Hematopoietic multipotent progenitor cell (in vitro differentiated cells): ENCODE results near the gene CHTF18. TPM values are rescaled to one million over a fixed set of nuclear protein-coding genes. Genes with fewer than 3 reads are reported as not detected.
"Not testable (repeated sequence)": the region's sequence is repeated elsewhere in the genome, so short reads cannot be mapped to it uniquely, and the experiment has no call there.

ENCODE experiments used
- DNase-seq, 3 donors: peaks; one replicate each; pipeline ENCODE4 v3.0.0-alpha.2; 2011 to 2015; ENCODE audit warnings: low read depth in 2 of 3, low spot score in 2 of 3
- total RNA-seq: library from RNA; depleted of rRNA; stranded (reverse); fragments of >200 nt; gene quantifications from one replicate; pipeline ENCODE4 v1.2.3, GENCODE V29; 2012

CHTF18 gene
- total RNA-seq, 1 donor: 25.3 TPM

DNA sequence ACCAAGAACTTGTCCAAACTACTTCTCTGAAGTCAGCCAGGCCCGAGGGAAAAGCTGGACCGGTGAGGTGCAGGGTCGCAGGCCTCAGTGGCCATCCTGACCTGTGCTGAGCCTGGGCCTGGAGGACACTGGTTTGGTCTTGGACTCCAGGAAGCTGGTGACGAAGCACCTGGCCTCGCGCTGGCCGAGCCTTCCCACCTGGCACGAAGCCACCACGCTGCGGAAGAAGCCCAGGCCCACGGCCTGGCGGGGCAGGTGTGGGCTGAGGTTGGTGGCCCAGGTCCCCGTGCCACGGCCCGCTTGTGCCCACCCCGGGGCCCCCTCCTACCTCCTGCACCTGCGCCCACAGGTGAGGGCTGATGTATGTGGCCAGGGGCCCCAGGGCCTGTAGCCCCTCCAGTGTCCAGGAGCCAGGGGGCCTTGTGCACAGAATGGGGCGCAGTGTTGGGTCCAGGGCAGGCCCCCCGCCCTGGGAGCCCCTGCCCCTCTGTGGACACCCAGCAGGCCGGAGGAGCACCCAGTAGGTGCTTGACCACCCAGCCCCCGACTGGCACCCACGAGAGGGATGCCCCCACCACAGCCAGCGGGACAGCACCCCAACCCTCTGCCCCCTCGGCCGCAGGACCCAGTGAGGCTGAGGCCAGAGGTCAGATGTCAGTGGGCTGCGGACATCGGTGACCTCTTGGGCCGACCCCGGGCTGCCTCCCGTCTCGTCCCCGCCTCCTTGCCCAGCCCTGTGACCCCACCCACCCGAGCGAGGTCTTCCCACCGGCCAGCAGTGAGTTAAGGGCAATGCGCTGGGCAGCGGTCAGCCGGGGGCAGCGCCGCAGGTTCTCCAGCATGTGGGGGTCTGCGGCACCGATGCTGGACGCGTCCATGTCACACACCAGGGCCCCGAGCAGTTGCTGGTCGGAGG lies 14.1 kb upstream of the CHTF18 start:
- DNase-seq: no peak

DNA sequence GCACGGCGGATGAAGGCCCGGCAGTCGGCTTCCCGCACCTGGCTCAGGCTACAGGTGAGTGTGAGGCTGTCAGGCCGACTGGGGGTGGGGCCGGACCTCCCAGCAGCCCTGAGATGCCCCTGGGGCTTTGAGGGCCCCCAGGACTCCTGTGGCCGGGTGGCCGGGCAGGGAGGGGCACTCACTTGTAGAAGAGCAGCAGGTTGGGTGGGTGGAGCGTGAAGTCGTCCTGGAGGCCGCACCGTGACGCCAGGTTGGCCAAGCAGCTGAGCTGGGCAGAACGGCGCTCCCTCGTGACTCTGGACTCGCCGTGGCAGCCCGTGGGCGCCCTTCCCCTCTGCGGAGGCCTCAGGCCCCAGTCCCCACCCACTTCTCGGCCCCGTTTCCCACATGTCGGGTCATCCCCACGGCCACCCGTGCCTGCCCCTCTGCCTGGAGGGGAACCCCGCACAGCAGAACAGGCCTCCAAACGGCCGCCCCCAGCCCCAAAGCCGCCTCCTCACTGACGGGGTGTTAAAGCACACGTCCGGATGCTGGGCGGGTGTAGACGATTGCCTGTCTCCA lies 13.1 kb upstream of the CHTF18 start:
- no peak for DNase-seq

DNA sequence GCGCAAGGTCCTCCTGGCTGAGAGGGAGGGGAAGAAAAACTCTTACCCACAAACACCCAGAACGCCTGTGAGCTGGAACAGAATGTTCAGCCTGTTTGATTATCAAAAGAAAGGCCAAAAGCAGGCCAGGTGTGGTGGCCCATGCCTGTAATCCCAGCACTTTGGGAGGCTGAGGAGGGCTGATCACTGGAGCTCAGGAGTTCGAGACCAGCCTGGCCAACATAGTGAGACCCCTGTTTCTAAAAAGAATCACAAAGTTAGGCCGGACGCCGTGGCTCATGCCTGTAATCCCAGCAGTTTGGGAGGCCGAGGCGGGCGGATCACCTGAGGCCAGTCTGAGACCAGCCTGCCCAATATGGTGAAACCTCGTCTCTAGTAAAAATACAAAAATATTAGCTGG lies 12.1 kb upstream of the CHTF18 start:
- not testable (repeated sequence) for DNase-seq

DNA sequence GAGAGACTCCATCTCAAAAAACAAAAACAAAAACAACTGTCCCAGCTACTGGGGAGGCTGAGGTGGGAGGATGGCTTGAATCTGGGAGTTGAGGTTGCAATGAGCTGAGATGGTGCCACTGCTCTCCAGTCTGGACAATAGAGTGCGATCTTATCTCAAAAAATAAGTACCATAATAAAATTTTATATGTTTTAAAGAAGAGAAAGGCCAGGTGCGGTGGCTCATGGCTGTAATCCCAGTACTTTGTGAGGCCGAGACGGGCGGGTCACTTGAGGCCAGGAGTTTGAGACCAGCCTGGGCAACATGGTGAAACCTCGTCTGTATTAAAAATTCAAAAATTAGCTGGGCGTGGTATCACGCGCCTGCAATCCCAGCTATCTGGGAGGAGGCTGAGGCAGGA lies 11.6 kb upstream of the CHTF18 start:
- DNase-seq: no peak

DNA sequence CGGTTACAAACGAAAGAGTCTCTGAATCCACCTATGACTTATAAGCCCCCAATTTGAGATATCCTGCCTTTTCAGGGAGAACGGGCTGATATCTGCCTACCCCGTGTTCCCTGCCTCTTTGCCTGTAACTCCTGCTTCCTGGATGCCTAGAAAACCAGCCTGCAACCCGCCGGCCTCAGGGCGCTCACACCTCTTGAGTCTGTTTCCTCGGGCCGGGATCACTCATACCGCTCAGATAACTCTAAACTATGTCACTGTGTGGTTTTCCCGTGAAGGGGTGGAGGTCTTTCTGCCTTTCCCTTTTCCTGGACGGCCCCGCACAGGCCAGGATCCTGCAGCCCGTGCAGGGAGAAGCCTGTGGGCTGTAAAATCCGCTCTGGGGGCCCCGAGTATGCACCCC lies 10.6 kb upstream of the CHTF18 start:
- DNase-seq: no peak

DNA sequence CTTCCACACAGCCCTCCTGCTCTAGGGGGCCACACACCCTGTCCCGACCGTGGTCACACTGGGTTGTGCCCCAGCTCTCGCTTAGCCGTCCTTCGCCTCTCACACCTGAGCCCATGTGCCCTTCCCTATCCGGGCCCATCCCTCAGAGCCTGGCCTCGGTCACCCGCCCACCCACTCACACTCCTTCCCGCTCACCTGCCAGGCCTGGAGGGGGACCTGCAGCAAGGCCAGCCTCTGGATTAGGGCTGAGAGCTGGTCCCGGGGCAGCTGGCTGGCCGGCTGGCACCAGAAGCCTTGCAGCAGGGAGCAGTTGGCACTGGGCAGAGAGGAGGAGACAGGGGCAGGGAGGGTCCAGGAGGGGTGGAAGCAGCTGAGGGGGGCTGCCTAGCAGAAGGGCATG lies 10.0 kb upstream of the CHTF18 start:
- no peak for DNase-seq

DNA sequence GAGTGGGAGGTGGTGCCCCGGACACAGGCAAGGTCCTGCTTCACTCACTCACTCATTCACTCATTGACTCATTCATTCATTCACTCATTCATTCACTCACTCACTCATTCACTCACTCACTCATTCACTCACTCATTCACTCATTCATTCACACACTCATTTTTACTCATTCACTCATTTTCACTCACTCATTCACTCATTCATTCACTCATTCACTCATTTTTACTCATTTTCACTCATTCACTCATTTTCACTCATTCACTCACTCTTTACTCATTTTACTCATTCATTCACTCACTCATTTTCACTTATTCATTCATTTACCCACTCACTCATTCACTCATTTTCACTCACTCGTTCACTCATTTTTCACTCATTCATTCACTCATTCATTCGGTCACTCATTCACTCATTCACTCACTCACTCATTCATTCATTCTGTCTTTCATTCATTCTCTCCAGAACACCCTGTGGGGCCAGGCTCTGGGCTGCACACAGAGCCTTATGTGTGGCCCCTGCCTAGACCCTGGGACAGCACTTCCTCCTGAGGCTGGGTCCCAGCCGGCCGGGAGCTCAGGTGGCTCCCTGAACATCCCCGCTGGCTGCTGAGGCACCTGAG lies 9.4 kb upstream of the CHTF18 start:
- no peak for DNase-seq

DNA sequence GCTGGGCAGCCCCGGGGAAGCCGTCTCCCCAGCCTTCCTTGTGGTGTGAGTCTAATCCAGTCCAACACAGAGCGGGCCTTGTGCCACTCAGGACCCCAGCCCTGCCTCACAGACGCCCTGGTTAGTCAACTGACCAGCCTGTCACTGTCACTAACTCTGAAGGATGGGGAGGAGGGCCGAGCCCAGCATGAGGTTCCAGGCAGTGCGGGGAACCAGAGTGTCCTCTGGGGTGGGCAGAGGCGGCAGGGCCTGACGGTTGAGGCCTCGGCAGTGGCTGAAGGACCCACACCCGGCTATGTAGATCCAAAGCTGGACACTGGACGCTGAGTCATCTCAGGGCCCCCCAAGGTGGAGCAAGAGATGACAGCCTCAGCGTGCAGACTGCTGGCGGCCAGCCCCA lies 8.9 kb upstream of the CHTF18 start:
- no peak for DNase-seq

DNA sequence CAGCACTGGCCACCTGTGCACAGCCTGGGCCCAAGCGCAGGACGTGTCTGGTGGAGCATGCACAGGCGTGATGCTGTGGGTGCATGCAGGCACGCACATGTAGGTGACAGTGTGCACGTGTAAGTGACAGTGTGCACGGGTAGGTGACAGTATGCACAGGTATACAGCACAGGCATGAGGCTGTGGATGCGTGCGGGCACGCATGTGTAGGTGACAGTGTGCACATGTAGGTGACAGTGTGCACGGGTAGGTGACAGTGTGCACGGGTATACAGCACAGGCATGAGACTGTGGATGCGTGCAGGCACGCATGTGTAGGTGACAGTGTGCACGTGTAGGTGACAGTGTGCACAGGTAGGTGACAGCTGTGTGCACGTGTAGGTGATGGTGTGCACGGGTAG lies 8.1 kb upstream of the CHTF18 start:
- DNase-seq: no peak

DNA sequence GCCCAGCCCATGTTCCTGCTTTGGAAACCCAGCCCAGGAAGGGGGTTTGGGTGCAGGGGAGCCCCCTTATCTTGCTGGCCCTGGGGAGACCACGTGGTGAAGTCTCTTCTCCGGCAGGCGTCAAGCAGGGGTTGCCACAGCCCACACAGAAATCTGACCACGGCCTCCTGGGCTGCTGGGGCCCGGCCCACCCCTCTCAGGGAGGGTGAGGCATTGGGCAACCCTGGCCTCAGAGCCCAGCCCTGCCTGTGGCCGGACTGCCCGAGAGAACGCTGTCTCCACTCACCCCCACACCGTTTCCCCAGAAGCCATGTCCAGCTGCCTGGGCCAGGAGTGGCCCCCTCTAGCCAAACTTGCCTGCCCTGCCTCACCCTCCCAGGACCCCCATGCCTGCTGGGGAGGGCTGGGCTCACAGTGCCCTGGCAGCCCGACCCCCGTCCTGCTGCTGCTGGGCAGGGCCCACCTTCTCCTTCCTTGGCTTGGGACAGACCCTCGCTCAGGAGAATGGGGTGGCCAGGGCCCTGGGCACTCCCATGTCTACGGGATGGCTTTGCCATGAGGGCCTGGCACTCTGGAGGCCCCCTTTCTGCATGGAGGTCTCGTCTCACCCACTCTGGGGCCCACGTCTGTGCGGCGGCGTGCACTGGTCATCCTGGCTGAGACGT lies 6.9 kb upstream of the CHTF18 start:
- DNase-seq: no peak

DNA sequence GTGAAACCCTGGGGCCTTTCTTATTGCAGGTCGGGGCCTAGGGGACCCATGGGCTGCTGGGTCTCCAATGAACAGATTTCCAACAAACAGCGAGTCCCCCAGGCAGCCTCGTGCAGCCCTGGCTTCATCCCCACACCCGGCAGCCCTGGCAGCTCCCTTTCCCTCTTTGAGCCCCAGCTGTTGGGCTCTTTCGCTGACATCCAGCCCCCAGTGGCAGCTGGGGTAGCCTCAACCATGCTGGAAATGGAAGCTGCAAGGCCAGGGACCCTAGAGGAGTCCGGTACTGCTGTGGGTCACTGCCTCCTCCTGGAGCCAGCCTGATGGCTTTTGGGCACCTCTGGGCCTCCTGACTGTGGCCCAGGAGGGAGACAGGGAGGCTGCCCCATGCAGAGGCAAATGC lies 6.2 kb upstream of the CHTF18 start:
- DNase-seq: no peak

DNA sequence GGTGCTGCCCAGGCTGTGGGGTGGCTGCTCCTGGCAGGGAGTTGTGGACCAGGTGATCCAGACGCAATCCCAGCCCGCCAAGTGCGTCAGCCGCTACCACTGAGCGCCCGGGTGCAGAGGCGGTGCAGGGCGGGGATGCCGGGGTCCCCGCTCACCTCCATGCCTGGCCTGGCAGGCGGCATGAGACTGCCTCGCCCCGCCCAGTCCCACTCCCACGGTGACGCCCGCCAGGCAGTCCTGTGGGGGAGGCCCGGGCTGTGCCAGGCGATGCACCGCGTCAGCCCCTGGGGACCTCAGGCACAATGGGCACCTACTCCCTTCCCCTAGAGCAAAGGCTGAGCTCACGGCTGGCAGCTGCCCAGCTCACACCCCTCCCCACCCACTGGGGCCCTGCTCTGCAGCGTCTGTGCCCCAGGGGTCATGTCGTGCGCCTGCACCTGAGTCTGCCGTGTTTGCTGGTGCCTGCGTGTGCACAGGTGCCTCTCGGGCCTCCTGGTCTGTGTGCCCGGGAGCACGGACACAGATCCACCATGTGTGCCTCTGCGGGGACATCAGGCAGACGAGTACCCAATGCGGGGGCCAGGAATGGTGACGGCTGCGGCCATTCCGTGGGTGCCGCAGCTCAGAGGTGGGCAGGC lies 5.5 kb upstream of the CHTF18 start:
- DNase-seq: no peak

DNA sequence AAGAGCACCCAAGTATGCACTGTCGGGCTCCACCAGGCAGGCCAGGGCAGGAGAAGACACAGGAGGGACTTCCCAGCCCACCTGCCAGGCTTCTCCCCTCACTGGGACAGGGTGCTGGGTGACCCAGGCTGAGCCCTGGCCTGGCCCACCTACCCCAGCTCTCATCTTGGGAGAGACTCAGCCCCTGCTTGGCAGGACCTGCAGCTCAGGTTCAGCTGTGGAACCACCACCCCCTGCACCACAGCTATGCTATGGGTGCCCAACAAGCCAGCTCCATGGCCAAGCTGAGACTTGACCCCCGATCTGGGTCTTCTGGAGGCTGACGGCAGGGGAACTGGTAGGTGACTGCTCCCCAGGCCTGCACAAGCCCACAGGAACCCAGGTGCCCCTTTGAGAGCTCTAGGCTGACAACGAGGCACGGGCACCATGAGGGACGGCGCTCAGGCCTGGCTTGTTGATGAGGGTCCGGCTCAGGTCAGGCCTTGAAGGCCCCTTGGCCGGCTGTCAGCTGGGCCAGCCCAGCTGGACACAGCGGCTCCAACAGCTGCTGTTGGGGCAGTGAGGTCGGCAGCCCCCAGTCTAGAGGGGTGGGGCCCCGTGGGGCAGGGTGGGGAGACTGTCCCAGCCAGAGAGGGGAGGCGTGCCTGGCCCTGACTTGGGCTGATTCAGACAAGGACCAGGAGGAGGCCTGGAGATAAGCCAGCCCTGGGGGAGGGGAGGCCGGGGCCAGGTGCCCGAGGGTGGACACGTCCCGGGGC lies 4.8 kb upstream of the CHTF18 start:
- no peak for DNase-seq

DNA sequence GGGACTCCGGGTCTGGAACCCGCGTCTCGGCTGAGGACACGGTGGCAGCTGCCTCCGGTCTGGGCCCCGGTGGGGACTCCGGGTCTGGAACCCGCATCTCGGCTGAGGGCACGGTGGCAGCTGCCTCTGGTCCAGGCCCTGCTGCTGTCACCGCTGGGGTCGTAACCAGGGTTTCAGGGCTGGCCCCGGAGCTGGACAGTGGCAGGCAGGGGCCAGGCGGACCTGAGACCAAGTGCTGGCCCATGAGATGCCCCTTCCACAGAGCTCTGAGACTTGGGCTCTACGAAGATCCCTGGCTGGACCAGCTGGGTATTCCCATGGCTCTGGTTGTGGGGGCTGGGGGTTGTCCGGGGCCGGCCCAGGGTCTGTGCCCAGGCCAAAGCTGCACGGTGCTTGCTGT lies 4.0 kb upstream of the CHTF18 start:
- DNase-seq: no peak

DNA sequence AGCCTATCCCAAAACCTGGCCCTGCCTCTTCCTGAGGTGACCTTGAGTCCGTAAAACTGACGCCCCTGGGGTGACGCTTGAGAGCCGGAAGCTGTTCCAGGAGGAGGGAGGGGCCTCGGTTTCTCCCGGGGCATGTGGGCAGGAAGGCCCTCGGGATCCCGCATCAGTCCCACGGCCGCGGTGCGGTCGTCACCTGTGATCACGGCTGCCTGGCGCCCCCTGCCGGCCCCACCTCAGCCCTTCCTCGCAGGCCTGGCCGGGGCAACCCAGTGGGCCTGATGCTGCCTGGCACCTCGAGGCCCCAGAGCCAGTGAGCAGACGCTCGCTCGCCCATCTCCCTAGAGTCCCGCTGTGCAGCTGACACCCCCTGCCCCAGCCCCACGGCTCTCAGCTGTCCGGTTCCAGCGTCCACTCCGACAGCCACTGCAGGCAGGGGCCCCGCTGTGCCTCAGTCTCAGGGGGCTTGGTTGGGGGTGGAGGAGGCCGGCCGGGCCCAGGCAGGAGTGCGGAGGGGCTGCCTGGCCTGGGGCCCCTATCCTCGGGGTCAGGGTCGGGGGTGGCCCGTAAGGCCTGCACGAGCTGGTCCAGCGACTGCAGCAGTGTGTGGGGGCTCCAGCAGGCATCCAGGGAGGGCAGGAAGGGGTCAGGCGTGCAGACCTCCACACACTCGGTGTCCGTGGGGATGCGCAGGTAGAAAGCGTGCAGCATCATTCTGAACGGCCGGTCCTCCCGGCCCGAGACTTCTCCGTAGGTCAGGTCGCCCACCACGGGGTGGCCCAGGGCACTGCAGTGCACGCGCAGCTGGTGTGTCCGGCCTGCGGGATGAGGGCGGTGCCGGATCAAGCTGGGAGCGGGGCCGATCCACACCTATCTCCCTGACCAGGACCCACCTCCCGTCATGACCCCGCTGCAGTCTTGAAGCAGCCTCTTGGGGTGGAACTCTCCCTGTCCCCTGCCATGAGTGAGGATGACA lies 2.6 kb upstream of the CHTF18 start:
- peak; percentile 49 to 67 (median 63) for DNase-seq

DNA sequence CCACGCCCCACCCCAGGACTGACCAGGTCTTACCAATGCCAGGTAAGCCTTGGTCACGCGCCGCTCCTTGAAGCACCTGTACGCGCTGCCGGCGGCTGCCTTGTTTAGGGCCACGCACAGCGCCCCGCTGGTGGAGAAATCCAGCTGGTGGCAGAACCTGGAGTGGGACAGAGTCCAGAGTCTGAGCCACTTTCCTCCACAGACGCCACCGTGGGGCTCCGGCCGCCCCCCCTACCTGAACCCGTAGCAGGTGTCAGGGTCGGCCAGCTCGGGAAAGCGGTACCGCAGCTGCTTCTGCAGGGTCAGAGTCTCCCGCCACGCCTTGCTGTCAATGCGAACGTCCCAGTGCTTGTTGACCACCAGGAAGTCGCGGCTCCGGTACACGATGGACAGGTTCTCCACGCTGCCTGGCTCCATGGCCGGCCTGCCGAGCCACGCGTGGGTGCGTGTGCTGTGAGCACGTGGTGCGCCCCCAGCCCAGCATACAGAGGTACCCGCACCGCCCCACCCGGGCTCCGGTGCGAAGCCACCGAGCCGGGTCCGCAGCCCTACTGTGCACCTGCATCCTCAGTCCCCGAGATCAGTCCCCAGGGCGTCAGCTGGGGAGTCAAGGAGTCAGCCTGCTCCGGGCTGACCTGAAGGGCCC lies 976 bp upstream of the CHTF18 start:
- no peak for DNase-seq

DNA sequence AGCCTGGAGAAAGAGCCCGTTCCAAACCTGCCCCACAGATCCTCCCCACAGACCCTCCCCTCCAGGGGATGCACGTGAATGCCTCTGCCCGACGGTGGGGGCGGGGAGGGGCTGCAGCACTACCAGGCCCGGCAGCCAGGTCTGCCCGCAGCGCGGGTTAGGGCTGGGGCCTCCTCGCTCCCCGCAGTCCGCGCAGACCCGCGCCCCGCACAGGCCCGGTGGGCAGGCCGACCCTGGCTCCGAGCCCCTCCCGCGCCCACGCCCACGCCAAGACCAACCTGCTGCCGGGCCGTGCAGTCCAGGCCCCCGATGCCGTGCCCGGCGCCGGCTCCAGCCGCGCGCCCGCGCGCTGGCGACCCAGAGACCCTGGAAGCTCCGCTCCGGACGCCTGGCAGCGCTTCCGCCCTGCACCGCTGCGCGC lies 432 bp upstream of the CHTF18 start, which contains the start of gene RPUSD1:
Gene RPUSD1, minus strand, starts transcription at position 404 of the 421 bp plus-strand sequence. CDS start 644 bp downstream, outside the sequence.
- DNase-seq: peak in 1 of 3 donors; percentile 56

DNA sequence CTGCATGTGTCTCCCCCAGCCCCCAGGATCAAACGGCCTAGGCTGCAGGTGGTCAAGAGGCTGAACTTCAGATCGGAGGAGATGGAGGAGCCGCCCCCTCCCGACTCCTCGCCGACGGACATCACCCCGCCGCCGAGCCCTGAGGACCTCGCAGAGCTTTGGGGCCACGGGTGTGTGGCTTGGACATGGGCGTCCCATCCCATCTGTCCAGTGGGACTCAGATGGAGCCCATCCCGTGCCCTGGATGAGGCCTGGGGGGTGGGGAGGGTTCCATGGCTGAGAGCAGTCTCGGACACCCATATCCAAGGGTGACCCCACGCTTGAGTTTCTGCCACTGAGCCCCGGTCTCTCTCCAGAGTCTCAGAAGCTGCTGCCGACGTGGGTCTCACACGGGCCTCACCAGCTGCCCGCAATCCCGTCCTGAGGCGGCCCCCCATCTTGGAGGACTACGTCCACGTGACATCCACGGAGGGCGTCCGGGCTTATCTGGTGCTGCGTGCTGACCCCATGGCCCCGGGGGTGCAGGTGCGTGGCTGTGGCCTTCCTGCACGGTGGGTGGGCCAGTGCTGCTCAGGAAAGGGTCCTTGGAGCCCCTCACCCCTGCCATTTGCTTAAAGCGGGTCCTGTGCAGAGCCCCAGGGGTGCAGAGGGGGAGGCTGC lies 901 bp downstream of the CHTF18 start:
- DNase-seq: no peak
